B cell (primary cell): Measurements from ENCODE around the gene VKORC1. TPM values are rescaled to one million over a fixed set of nuclear protein-coding genes. Genes with fewer than 3 reads are reported as not detected.

Source experiments
- ATAC-seq: fragments of 200-7000 bp; cut with Tn5 transposase; one replicate; pipeline ENCODE4 v1.10.0; 2021; ENCODE audit warnings: low read depth, mild to moderate bottlenecking, moderate number of reproducible peaks, moderate library complexity
- CTCF ChIA-PET: fragments of 350-600 bp; sonication (Branson Sonifier 250); formaldehyde crosslinking; loops from one replicate; lab custom pipeline; 2021; ENCODE audit warnings: antibody characterized with exemption, inconsistent platforms; lab: Charles Lee
- POLR2A ChIA-PET: fragments of 350-600 bp; sonication (Branson Sonifier 250); formaldehyde crosslinking; loops from one replicate; lab custom pipeline; 2021; ENCODE audit warnings: antibody characterized with exemption; lab: Charles Lee
- DNase-seq: peaks from one replicate; pipeline ENCODE4 v3.0.0; 2013
- H2AFZ ChIP-seq: 2 replicates; pipeline ENCODE4 v1.6.1; 2012; ENCODE audit warnings: mild to moderate bottlenecking, low read depth, low read length; ENCODE audit not compliant: insufficient read depth, poor library complexity, severe bottlenecking
- H3K27ac ChIP-seq, 2 donors: 1 replicate in 1 of 2; 2 replicates in 1 of 2; pipeline ENCODE4 v1.5.1; 2012 to 2013; ENCODE audit warnings: low read length in 2 of 2, mild to moderate bottlenecking in 2 of 2, moderate library complexity in 1 of 2
- H3K27me3 ChIP-seq, 4 experiments: fragments of 200-600 bp in 1 of 4; sonication (generic) in 1 of 4; replicated peaks in 1 of 4; 1 replicate in 2 of 4; 2 replicates in 2 of 4; pipeline versions ENCODE4 v1.6.1 to v1.7.0; 2013 to 2016; ENCODE audit warnings: low read length in 3 of 4, mild to moderate bottlenecking in 2 of 4, mixed read lengths in 1 of 4, moderate library complexity in 1 of 4; ENCODE audit not compliant: insufficient read depth in 4 of 4, control insufficient read depth in 3 of 4; ENCODE audit errors: control extremely low read depth in 1 of 4
- H3K36me3 ChIP-seq, 2 experiments: replicated peaks in 1 of 2; 1 replicate in 1 of 2; 2 replicates in 1 of 2; pipeline versions ENCODE4 v1.6.1 to v1.7.1; 2013; ENCODE audit warnings: low read length in 1 of 2; ENCODE audit not compliant: insufficient read depth in 2 of 2, control insufficient read depth in 1 of 2; ENCODE audit errors: control extremely low read depth in 1 of 2, extremely low read depth in 1 of 2
- H3K4me1 ChIP-seq, 2 donors: fragments of 200-600 bp in 1 of 2; sonication (generic) in 1 of 2; 1 replicate in 1 of 2; 2 replicates in 1 of 2; pipeline versions ENCODE4 v1.5.1 to v1.6.1; 2013 to 2017; ENCODE audit warnings: low read length in 2 of 2; ENCODE audit not compliant: control insufficient read depth in 2 of 2, insufficient read depth in 2 of 2
- H3K4me2 ChIP-seq: replicated peaks from 2 replicates; pipeline ENCODE3; 2012; ENCODE audit warnings: mild to moderate bottlenecking, low read depth, low read length; ENCODE audit not compliant: poor library complexity, severe bottlenecking
- H3K4me3 ChIP-seq, 5 experiments: fragments of 200-600 bp in 1 of 5; sonication (generic) in 1 of 5; 1 replicate in 3 of 5; 2 replicates in 2 of 5; pipeline versions ENCODE4 v1.5.1 to v1.7.0; 2011 to 2016; ENCODE audit warnings: low read length in 4 of 5, mild to moderate bottlenecking in 4 of 5, low read depth in 2 of 5, control low read depth in 1 of 5, moderate library complexity in 1 of 5; ENCODE audit not compliant: insufficient read depth in 1 of 5; ENCODE audit errors: control extremely low read depth in 1 of 5, extremely low read depth in 1 of 5
- H3K79me2 ChIP-seq: fragments of 200-600 bp; sonication (generic); one replicate; pipeline ENCODE4 v1.6.0; 2016; ENCODE audit warnings: low read length; ENCODE audit not compliant: control insufficient read depth, insufficient read depth
- H3K9ac ChIP-seq: fragments of 200-600 bp; sonication (generic); 2 replicates; pipeline ENCODE4 v1.6.1; 2017; ENCODE audit warnings: mild to moderate bottlenecking, low read length, moderate library complexity
- H3K9me3 ChIP-seq, 3 donors: one replicate each; pipeline versions ENCODE4 v1.6.1 to v1.7.1; 2013; ENCODE audit warnings: low read length in 2 of 3; ENCODE audit not compliant: control insufficient read depth in 2 of 3, insufficient read depth in 1 of 3; ENCODE audit errors: control extremely low read depth in 1 of 3
- H4K20me1 ChIP-seq: 2 replicates; pipeline ENCODE4 v1.6.0; 2012; ENCODE audit warnings: mild to moderate bottlenecking, low read length; ENCODE audit not compliant: insufficient read depth, control insufficient read depth, poor library complexity, severe bottlenecking
- H3K27ac Mint-ChIP-seq: one replicate; pipeline ENCODE4 v1.8.0; 2021; ENCODE audit warnings: mixed read lengths
- H3K27me3 Mint-ChIP-seq: one replicate; pipeline ENCODE4 v1.8.0; 2021; ENCODE audit warnings: mixed read lengths
- H3K4me1 Mint-ChIP-seq: one replicate; pipeline ENCODE4 v1.8.0; 2021; ENCODE audit warnings: mixed read lengths
- H3K4me3 Mint-ChIP-seq: one replicate; pipeline ENCODE4 v1.8.0; 2021; ENCODE audit warnings: mixed read lengths
- H3K9me3 Mint-ChIP-seq: one replicate; pipeline ENCODE4 v1.8.0; 2022; ENCODE audit warnings: mixed read lengths; ENCODE audit not compliant: insufficient read depth
- EZH2 ChIP-seq: IDR thresholded peaks from 2 replicates; pipeline ENCODE4 v1.6.1; 2012; ENCODE audit warnings: borderline replicate concordance, low read depth, mild to moderate bottlenecking, moderate library complexity, low read length; ENCODE audit not compliant: insufficient read depth, poor library complexity, severe bottlenecking
- WGBS: methylation state at CpG from one replicate; pipeline ENCODE4 v1.1.5; 2013; ENCODE audit warnings: missing lambda C conversion rate; ENCODE audit not compliant: insufficient coverage; 5-methylcytosine and 5-hydroxymethylcytosine counted together
- intact Hi-C: fragments of 100-400 bp; cut with micrococcal nuclease; formaldehyde crosslinking; loops from one replicate; pipeline ENCODE4 v1.10.0; 2022
- polyA plus RNA-seq: library from polyadenylated mRNA; depleted of rRNA; stranded (reverse); fragments of >200 nt; gene quantifications from 2 replicates; pipeline ENCODE4 v1.2.3, GENCODE V29; 2012
- total RNA-seq, 2 donors: library from RNA; stranded (reverse); fragments of 120-200 nt in 1 of 2; gene quantifications; 1 replicate in 1 of 2; 2 replicates in 1 of 2; pipeline versions ENCODE4 v1.2.3 to v1.2.4, GENCODE V29; 2013 to 2022
- TF ChIP-seq, protein P1 (sequence below): fragments of 200-600 bp; IDR thresholded peaks from one replicate; pipeline ENCODE4 v1.8.0; 2022; ENCODE audit warnings: antibody characterized with exemption, mild to moderate bottlenecking

The VKORC1 gene
- total and polyA plus RNA-seq, 2 donors (not counting 1 experiment from before 2014, with no cell fraction given) = 31.8 to 45.7 TPM

GRCh38 chr16:31113121-31114120, 18.8 kb upstream of the VKORC1 start:
- intact Hi-C loops = no loop called here
- Histone ChIP-seq H3K9ac (no peak overlapping the region), H4K20me1 (peaks cover 10% of the 10 kb centered on the region), H3K4me2 (no peak overlapping the region), H3K9me3 (no peaks in the 10 kb centered on the region), H3K27me3 (no peaks in the 10 kb centered on the region), H3K79me2 (peaks cover 21% of the 10 kb centered on the region), H3K4me1 (peaks cover 9 to 18% of the 10 kb centered on the region in 2 donors), H2AFZ (no peak overlapping the region), H3K27ac (peak overlapping the region in 1 of 2 donors; percentile 41), H3K36me3 (peaks cover 1 to 31% of the 10 kb centered on the region in 2 experiments), H3K4me3 (no peak overlapping the region)
- no peak for ATAC-seq
- 30% methylated on average over 2 of the region's 5 CpGs for WGBS
- peaks cover 19% of the 10 kb centered on the region for H3K4me1 Mint-ChIP-seq
- ChIA-PET POLR2A (interaction anchor here (0.6 to 0.7 kb wide), 3 partner anchors 54 to 189 kb away, joined by 3 to 4 read pairs (median 4); no protein-coding TSS in a partner anchor), CTCF (interaction anchor here (0.6 kb wide), 1 partner anchor 29 kb away, joined by 3 read pairs; no protein-coding TSS in a partner anchor)
- DNase-seq = no peak
- H3K27ac Mint-ChIP-seq = no peak overlapping the region
- H3K27me3 Mint-ChIP-seq = no peaks in the 10 kb centered on the region
- H3K9me3 Mint-ChIP-seq = no peaks in the 10 kb centered on the region
- H3K4me3 Mint-ChIP-seq = no peak overlapping the region
- TF ChIP-seq, protein P1, sequence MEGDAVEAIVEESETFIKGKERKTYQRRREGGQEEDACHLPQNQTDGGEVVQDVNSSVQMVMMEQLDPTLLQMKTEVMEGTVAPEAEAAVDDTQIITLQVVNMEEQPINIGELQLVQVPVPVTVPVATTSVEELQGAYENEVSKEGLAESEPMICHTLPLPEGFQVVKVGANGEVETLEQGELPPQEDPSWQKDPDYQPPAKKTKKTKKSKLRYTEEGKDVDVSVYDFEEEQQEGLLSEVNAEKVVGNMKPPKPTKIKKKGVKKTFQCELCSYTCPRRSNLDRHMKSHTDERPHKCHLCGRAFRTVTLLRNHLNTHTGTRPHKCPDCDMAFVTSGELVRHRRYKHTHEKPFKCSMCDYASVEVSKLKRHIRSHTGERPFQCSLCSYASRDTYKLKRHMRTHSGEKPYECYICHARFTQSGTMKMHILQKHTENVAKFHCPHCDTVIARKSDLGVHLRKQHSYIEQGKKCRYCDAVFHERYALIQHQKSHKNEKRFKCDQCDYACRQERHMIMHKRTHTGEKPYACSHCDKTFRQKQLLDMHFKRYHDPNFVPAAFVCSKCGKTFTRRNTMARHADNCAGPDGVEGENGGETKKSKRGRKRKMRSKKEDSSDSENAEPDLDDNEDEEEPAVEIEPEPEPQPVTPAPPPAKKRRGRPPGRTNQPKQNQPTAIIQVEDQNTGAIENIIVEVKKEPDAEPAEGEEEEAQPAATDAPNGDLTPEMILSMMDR = no peak
- no peak for TF ChIP-seq EZH2

DNA sequence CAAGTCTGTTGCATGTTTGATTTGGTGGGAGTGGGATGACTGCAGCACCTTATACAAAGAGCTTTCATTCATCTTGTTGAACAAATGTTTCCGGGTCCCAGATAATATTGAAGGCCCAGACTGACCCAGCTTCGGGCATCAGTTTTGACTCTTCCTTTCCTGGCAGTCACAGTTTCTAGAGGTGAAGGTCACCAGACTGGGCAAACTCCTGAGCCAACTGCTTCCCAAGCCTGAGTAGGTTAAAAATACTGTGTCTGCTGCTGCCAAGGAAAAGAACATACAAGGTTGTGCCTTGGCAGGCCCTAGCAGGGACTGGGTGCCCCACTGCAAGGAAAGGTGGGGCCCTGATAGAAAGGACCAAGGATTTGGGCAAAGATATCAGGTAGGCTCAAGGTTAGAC, 18.1 kb upstream of the VKORC1 start:
- Histone ChIP-seq H3K4me2 (no peak overlapping the region), H3K4me1 (peaks cover 7 to 17% of the 10 kb centered on the region in 2 donors), H3K36me3 (peaks cover 1 to 31% of the 10 kb centered on the region in 2 experiments), H3K27ac (peak overlapping the region in 1 of 2 donors; percentile 23), H3K4me3 (no peak overlapping the region), H3K9ac (no peak overlapping the region), H4K20me1 (peaks cover 5% of the 10 kb centered on the region), H3K27me3 (no peaks in the 10 kb centered on the region), H3K9me3 (no peaks in the 10 kb centered on the region), H3K79me2 (peaks cover 19% of the 10 kb centered on the region), H2AFZ (no peak overlapping the region)
- intact Hi-C loops = no loop called here
- WGBS = 100% methylated on average over 2 of the region's 2 CpGs
- Mint-ChIP-seq H3K27ac (no peak overlapping the region), H3K4me1 (peaks cover 17% of the 10 kb centered on the region), H3K27me3 (no peaks in the 10 kb centered on the region), H3K9me3 (no peaks in the 10 kb centered on the region), H3K4me3 (no peak overlapping the region)
- ATAC-seq = no peak
- TF ChIP-seq, protein P1 = no peak
- TF ChIP-seq EZH2 = no peak
- ChIA-PET POLR2A (interaction anchor here (0.6 kb wide), 2 partner anchors 185 to 189 kb away, joined by 4 read pairs; no protein-coding TSS in a partner anchor), CTCF (no interaction called here)
- no peak for DNase-seq
